Fibroblast of skin of right biceps (primary cell): ENCODE results near the gene CLEC16A.
A peak's percentile ranks its signal among the peaks of the same experiment; 100 is the strongest.

ENCODE experiments used
- DNase-seq: peaks from one replicate; pipeline ENCODE4 v3.0.0-alpha.2; 2013

Gene CLEC16A

DNA sequence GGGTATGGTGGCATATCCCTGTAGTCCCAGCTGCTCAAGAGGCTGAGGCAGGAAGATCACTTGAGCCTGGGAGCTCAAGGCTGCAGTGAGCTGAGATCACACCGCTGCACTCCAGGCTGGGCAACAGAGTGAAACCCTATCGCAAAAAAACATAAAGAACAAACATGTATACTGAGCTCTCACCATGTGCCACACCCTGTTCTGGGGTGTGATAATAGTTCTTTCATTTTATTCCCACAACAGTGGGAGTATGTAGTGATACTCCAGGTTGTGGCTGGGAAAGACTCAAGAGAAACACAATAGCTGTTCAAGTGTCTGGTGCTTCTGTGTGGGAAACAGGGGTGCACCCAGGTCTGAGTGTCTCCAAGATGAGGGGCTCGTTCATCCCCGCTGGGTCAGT, 221.0 kb downstream of the CLEC16A start:
- DNase-seq, result no peak

DNA sequence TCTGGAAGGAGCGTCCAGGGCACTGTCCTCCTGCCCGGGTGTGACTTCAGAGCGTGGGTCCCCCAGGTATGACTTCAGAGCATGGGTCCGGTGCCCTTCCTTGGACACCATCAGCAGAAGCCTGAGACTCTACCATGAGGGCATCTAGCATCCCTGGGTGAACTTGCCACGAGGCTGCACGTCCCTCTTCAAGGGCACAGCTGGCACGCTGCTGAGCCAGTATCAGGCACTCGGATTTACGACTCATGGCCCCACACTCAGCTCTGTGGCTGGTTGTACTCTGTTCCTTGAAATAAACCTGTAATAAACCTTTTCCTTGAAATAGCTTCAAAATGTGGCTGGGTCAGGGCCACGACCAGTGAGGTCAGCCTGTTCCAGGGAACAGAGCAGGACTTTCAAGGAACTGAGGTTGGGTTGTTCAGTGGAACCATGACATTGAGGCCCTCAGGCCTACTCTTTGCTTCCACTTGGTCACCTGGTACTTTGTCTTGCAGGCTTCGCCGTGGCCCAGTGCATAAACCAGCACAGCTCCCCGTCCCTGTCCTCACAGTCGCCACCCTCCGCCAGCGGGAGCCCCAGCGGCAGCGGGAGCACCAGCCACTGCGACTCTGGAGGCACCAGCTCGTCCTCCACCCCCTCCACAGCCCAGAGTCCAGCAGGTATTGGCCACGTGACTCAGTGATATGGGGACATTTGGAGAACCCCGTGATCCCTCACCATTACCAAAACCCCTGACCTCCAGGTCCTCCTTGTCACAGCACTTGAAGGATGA, 221.7 kb downstream of the CLEC16A start:
- no peak for DNase-seq

DNA sequence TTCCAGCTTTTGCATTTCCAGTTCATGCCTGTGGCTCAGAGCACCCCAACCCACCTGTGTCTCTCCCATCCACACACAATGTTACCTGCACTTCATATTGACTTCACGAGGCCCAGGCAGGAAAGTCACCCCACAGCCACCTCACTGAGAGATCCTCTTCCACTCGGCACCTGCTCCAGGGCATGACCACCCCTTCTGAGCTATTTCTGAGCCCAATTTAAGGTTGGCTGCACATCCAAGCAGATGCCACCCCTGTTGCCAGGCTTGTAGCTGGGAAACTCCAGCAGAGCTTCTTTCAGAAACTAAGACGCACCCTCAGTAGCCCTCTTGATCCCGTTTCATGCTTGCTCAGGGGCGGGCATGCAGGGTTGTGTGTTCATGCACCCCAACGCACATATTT, 223.2 kb downstream of the CLEC16A start:
- no peak for DNase-seq

DNA sequence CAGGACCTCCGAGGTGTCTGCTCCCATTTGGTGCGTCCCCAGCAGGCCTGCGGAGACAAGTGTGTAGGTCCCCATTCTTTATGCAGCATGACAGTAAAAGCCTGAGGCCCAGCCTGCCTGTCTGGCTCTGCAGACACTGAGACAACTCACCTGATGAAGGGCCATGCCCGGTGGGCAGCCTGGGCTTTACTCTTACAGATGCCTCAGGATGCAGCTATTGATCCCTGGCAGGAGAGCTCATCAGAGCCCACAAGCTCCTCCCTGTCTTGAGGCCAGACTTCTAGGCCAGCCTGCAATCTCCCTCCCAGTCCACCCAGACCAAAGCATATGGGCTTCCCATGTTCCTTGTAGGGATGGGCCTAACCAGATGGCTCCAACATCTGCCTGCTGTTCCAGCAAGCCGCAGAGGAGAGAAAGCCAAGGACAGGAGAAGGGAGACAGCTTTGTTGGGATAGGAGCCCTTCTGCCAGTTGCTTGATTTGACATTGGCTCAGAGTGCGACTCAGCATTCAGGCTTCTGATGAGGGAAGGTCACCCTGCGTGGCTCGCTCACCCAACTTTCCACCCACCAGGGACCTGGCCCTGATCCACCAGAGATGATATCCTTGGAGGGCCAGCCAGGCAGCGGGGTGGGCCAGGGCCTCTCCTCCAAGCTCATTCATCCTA, 224.2 kb downstream of the CLEC16A start:
- no peak for DNase-seq

DNA sequence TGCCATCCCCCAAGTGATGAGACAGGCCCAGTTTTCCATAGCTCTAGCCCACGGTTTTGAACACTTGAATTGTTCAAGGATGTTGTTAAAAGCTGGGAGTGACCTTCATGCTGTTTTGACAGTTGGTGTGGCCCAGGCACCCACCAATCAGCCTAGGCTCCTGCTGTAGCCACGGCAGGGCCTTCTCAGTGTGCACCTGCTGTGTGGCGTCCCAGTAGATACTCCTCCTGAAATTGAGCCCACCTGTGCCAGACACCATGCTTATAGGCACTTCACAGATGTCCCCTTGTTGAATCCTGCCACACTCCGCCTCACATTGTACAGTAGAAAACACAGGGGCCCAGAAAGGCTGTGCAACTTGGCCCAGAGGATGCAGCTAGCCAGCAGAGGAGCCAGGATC, 225.3 kb downstream of the CLEC16A start:
- DNase-seq, result no peak

DNA sequence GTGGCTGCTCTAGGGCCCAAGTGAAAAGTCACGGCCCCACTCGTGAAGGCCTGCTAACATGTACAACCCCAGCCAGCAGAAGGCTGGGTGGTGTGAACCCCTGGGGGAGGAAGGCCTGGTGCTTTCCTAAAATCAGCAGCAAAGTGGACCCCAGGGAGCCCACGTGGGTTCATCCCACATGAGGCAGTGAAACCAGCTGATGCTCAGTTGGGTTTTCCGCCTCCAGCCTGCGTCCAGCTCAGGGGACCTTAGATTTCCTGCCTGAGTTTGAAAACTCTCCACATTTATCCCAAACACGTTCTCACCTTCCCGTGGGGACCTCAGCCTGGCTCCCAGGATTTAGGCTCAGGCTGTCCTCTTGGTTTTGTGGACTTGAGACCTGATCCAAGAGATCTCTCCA, 225.8 kb downstream of the CLEC16A start:
- DNase-seq, result no peak

DNA sequence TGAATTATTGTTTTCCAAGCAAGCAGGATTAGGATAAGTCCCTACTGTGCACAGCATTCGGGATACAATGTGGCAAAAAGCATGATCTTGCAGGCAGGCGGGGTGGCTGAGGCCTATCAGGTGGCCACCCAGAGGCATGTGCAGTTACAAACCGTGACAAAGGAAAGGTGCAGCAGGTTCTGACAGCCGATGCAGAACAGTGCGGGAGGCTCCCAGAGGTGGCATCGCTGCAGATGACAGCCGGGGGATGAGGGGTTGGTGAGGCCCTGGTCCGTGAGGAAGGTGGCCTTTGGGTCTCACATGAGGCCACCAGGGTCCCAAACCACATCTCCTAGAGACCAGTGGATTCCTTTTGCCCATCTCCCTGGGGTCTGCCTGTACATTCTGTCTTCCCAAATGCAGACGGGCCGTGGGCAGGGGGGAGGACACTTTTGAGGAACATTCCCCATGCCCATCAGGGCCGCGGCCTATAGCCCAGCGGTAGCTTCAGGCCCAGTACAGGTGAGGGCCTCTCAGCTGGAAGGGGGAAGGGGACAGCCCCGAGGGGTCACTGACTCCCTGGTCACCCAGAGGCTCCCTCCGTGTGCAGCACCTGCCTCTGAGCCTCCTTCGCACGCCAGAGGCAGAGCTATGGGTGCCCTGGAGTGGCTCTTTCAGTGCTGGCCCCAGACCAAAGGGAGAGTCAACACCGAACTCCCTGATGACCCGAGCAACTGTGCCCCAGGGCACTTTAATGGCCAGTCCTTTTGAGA, 226.5 kb downstream of the CLEC16A start:
- no peak for DNase-seq

DNA sequence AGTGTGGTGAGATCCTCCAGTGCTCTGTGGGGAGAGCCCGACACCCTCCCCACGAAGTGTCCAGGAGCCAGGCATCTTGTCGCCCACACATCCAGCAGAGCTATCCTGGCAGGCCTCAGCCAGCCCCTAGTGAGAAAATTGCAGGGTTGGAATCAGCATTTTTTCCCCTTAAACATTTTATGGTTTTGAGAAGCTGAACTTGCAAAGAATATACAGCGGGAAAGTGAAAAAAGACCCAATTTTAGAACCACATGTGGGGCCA, 227.0 kb downstream of the CLEC16A start:
- no peak for DNase-seq

DNA sequence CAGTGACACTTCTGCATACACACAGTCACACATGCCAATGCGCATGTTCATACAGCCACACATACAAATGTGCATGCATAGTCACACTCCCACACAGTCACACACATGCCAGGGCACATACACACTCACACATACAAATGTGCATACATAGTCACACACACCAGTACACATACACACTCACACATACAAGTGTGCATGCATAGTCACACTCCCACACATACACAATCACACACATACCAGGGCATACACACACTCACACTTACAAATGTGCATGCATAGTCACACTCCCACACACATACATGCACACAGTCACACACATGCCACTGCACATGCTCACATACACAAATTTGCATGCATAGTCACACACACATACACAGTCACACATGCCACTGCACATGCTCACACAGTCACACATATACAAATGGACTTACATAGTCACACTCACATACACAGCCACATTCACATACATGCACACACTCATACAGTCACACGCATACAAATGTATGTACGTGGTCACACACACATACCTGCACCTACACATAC, 227.5 kb downstream of the CLEC16A start:
- DNase-seq, result no peak

DNA sequence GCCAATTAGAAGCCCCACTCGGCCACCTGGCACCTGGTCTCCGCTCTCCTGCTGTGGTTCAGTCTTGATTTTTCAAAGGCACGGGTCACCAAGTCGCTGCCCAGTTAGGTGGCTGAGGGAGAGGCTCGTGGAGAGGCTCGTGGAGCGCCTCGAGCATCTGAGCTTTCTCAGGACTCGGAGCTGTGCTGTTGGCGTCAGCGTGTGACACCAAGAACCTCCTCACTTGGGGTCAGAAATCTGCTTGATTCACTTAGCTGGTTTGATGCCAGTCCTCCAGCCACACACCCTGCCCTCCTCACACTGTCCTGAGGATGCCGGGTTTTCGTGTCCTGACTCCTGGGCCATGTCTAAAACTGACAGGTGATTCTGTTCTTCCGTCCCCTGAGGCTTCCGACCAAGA, 229.1 kb downstream of the CLEC16A start:
- DNase-seq, result no peak

DNA sequence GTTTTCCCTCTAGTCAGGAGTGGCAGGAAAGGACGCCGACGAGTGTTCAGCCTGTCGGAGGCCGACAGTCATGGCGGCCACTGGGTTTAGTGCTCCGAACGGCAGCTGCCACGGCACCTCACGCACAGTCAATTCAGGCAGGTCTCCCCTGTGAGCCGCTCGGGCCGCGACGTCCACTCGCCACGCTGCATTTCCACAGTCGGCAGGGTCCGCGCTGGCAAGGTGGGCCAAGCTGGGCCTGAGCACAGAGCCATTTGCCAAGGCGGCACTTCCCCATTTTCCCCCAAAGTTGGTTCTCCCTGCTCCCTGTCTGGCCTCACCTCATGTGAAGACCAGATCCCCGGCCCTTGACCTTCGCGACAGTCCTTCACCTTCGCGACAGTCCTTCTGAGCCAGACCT, 229.8 kb downstream of the CLEC16A start:
- no peak for DNase-seq

DNA sequence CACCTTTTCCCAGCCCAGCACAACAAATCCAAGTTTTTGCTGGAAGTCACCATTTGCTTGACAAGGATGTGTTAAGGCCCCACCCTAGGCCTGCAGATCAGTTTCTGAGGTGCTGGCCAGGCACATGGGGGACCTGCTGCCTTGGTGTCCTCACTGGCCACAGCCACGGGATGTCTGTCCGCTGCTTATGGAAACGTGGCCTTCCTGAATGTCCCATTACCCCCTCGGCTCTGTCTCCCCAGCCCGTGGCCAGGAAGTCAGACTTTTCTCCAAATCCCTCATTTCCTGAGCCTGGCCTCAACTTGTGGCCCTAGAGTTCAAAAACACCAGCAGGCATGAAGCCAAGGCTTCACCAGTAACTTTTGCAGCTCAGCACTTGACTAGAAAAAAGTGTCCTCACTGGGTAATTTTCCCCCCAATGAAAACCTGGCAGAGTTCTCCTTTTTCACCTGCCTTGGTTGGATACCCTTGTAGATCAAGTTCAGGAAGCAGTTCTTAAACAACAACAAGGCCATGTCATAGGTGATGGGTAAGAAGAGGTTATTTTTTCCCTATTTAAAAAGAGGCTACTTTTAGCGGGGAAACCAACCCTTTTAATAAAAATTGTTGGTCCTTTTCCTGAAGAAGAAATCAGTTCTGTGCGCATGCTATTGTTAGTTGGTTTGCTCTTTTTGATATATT, 230.9 kb downstream of the CLEC16A start:
- no peak for DNase-seq

DNA sequence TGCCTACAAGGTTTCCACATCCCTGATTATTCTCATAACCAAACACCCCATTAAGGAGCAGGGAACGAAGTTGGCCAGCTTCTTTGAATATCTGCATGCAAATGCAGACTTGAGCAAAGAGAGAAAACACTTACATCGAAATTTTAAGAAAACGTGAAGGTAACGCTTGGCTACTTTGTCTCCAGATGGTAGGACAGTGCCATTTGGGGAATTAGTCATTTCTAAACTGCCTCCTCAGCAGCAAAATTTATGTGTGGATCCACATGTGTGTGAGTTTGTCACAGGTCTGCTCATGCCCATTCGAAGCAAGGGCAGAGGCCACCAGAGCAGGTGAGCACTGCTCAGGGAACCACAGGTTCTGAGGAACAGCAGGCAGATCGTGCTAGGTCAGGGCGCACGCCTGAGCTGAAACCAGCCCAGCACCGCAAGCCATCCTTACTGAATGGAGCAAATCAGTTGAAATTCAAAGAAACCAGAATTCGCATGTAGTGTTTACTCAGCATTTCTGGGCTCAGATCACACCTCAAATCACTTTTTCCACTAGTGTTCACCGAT, 231.5 kb downstream of the CLEC16A start:
- no peak for DNase-seq

DNA sequence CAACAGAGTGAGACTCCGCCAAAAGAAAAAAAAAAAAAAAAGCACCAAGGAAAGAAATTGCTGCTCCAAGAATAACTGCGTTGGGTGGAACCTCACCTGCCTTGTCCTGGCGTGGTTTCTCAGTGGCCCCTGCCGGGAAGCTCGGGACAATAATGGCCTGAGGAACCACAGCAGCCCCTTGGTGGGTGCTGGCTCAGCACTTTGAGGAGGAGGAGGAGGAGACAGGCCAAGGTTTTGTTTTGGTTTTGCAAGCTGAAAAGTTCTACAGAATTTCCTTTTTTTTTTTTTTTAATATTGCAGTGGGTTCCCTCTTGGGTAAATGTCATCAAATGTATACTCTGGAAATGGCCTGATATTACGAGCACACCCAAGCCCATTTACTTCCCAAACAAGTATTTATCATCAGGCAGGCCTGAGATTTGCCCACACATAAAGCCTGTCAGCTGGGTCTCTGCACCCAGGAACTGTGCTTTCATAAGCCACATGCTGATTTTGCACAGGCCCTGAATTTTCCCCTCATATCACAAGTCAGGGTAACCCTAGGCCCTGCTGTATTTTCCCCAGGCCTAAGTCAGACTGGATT, 233.3 kb downstream of the CLEC16A start:
- no peak for DNase-seq

DNA sequence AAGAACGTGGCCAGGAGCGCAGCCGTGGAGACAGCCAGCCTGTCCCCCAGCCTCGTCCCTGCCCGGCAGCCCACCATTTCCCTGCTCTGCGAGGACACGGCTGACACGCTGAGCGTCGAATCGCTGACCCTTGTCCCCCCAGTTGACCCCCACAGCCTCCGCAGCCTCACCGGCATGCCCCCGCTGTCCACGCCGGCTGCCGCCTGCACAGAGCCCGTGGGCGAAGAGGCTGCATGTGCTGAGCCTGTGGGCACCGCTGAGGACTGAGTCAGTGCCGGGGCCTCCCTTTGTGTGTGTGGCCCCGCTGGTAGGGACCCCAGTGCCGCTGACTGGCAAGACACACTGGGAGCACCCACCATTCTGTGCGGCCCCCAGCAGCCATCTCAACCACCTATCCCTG, 234.1 kb downstream of the CLEC16A start:
- no peak for DNase-seq

DNA sequence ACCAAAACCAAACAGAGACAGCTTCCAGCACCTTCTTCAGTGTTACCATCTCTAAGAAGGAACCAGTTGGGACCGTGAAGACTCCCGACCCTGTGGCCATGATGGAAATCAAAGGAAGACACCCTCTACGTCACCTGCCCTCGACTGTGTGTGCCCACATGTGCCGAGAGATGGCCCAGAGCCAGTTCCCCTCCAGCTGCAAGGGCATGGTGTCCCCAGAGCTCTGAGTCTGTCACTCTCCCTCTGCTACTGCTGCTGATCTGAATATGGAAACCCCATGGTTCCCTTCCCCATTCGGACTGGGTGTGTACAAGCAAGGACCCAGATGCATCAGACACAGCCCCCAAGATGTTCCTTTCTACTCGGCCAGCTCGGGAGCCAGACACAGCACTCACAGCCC, 235.2 kb downstream of the CLEC16A start:
- no peak for DNase-seq

DNA sequence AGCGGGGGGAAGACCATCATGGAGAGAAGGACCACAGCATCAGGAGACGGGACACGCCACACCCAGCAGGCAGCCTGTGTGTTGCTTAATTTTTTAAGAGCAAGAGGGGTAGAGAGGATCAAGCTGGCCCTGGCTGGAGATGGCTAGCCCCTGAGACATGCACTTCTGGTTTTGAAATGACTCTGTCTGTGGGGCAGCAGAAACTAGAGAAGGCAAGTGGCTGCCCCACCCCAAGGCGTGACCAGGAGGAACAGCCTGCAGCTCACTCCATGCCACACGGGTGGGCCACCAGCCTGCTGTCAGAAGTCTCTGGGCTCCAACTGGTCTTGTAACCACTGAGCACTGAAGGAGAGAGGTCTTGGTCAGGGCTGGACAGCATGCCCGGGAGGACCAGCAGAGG, 236.1 kb downstream of the CLEC16A start:
- no peak for DNase-seq

DNA sequence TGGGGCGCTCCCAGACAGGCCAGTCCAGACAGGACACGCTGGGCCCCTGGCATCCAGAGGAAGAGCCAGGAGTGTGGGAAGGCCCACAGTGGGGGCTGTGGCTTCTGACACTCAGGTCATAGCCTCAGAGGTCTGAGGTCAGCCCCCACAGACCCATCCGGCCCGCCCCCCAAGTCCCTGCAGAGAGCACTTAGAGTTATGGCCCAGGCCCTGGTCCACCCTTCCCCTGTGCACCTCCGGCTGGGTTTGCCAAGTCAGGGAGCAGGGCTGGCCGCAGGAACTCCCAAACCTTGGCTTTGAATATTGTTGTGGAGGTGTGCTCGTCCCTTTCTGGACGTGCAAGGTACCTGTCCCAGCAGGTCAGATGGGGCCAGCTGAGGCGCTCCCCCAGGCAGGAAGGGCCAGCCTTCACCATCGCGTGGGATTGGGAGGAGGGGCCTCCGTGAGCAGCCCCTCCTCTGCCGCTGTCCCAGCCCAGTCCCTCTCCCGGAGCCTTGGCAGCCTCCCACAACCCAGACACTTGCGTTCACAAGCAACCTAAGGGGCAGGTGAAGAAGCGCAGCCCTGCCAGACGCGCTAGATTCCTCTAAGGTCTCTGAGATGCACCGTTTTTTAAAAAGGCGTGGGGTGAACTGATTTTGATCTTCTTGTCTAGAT, 237.0 kb downstream of the CLEC16A start:
- DNase-seq, result no peak

DNA sequence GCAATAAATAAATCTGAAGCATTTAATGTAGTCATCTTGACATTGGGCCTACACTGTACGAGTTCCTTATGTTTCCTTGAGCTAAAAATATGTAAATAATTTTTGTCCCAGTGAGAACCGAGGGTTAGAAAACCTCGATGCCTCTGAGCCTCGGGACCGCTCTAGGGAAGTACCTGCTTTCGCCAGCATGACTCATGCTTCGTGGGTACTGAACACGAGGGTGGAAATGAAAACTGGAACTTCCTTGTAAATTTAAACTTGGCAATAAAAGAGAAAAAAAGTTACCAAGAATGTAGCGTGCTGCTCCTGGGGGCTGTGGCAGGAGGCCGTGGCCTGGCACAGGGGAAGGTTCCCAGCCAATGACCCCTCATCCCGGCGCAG, 237.5 kb downstream of the CLEC16A start:
- peak; percentile 36 for DNase-seq

DNA sequence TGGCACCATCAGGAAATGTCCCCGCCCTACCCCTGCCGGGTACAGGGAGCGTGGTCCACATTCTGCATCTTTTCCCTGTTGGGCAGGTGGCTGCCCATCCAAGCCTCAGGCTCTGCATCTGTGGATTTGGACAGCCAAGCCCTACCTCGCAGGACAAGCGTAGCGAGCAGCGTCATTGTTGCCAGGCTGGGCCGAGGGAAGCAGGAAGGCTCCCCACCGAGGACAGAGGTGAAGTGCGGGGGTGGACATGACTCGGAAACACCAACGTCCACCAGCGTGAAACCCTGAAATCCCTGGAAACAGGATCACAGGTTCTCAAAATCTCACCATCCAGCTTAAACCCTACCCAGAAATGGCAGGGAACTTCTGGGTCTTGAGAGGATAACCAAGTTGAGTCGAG, 238.0 kb downstream of the CLEC16A start:
- no peak for DNase-seq

DNA sequence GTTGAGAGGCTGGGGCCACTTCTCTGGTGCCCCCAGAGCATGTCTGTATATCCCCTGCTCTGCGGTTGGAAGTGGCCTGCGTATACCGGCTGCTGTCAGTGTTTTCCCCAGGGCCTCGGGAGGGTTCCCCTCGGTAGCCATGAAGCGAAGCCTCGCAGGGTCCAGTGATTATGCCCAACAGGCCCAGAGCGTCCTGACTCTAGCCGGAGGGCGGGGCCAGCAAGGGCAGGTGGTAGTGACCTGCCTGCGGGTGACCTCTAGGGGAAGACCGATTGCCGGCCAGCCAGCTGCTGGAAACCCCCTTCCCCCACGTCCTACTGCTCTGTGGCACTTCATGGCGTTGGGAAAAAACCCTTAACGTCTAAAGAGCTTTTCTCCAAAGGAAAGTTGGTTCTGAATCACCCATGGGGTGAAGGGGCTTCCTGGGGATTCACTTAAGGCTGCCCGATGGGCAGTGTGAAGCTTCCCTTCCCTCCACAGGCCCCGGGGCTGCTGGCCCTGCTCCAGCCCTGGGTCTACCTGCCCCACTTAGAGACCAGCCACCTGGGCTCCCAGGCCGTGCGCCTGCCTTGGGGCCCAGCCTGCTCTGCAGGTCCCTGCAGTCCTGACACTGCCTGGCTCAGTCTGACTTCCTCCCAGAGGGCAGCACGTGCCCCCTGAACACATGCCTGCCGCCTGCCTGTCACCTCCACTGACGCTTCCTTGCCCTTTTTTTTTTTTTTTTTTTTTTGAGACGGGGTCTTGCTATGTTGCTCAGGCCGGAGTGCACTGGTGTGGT, 238.9 kb downstream of the CLEC16A start:
- DNase-seq, result no peak
